Erythroblast (primary cell): ENCODE data around the gene OR10X1.

Experiments used
- DNase-seq, 2 experiments: peaks; one replicate each; lab custom pipeline; 2025; lab: John Stamatoyannopoulos, UW
- GATA1 ChIP-seq: IDR thresholded peaks from 2 replicates; pipeline ENCODE4 v1.6.1; 2011; ENCODE audit warnings: low read depth, mild to moderate bottlenecking, control low read depth, low read length, moderate library complexity
- POLR2A ChIP-seq: IDR thresholded peaks from 2 replicates; pipeline ENCODE4 v1.6.1; 2011; ENCODE audit warnings: mild to moderate bottlenecking, low read length

The OR10X1 gene

GRCh38 chr1:158552296-158552695, 27.4 kb downstream of the OR10X1 start:
- no peak for DNase-seq
- TF ChIP-seq GATA1 (no peak), POLR2A (no peak)

GRCh38 chr1:158547533-158547932, 32.2 kb downstream of the OR10X1 start:
- no peak for DNase-seq
- no peak for TF ChIP-seq POLR2A
- no peak for TF ChIP-seq GATA1

DNA sequence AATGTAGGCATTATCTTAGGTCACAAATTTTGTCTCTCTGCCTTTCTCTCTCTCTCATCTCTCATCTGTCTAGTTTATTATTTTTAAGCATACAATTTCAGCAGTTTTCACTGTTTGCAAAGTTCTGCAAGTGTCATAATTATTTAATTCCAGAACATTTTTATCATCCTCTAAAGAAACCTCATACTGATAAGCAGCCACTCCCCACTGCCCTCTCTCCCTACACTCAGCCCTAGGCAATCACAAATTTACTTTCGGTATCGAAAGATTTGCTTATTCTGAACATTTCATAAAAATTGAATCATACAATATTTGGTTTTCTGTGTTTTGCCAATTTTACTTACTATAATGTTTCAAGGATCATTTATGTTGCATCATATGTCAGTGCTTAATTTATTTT, 42.1 kb downstream of the OR10X1 start:
- no peak for DNase-seq
- no peak for TF ChIP-seq GATA1
- TF ChIP-seq POLR2A = no peak

DNA sequence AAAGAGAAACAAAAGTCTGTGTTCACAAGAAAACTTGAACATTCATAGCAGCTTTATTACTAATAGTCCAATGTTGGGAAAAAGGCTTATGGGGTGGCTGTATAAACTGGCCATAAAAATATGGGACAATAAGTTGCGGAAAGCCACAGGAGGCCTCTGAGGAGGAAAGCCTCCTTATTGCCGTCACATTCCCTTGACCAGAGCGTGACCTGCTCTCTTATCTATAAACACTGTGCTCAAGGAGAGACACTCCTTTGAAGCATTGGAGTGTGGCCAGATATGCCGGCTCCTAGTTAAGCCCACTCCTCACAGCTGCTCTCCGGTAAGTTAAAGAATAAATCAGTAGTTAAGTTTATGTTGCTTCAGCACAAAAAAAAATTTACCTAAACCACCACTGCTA, 45.2 kb downstream of the OR10X1 start:
- DNase-seq = no peak
- no peak for TF ChIP-seq POLR2A
- TF ChIP-seq GATA1 = no peak
